Smooth muscle cell (in vitro differentiated cells): ENCODE results near the gene URB1. TPM values are rescaled to one million over a fixed set of nuclear protein-coding genes. Genes with fewer than 3 reads are reported as not detected.
A peak's percentile ranks its signal among the peaks of the same experiment; 100 is the strongest.
"Not testable (repeated sequence)": the region's sequence is repeated elsewhere in the genome, so short reads cannot be mapped to it uniquely, and the experiment has no call there.

Source experiments
- DNase-seq: peaks from one replicate; lab custom pipeline; 2025; ENCODE audit not compliant: unreplicated experiment; lab: John Stamatoyannopoulos, UW
- H2AFZ ChIP-seq: fragments of 200-600 bp; sonication (generic); 2 replicates; pipeline ENCODE4 v1.6.0; 2016; ENCODE audit warnings: antibody characterized with exemption, low read depth, mild to moderate bottlenecking
- H3F3A ChIP-seq: fragments of 200-600 bp; sonication (generic); 2 replicates; pipeline ENCODE4 v1.6.0; 2017; ENCODE audit warnings: antibody characterized with exemption, low read depth
- H3K27ac ChIP-seq: fragments of 200-600 bp; sonication (generic); 2 replicates; pipeline ENCODE4 v1.5.1; 2016; ENCODE audit warnings: low read depth, mild to moderate bottlenecking
- H3K27me3 ChIP-seq: fragments of 200-600 bp; sonication (generic); 2 replicates; pipeline ENCODE4 v1.6.1; 2016; ENCODE audit warnings: low read depth, mild to moderate bottlenecking
- H3K36me3 ChIP-seq: fragments of 200-600 bp; sonication (generic); 2 replicates; pipeline ENCODE4 v1.5.1; 2016; ENCODE audit warnings: low read depth
- H3K4me1 ChIP-seq: fragments of 200-600 bp; sonication (generic); 2 replicates; pipeline ENCODE4 v1.5.1; 2016; ENCODE audit warnings: low read depth
- H3K4me2 ChIP-seq: fragments of 200-600 bp; sonication (generic); 2 replicates; pipeline ENCODE4 v1.6.0; 2016; ENCODE audit warnings: mild to moderate bottlenecking
- H3K4me3 ChIP-seq: fragments of 200-600 bp; sonication (generic); 2 replicates; pipeline ENCODE4 v1.5.1; 2016; ENCODE audit warnings: mild to moderate bottlenecking
- H3K79me2 ChIP-seq: fragments of 200-600 bp; sonication (generic); 2 replicates; pipeline ENCODE4 v1.6.0; 2016; ENCODE audit warnings: low read depth, mild to moderate bottlenecking
- H3K9ac ChIP-seq: fragments of 200-600 bp; sonication (generic); 2 replicates; pipeline ENCODE4 v1.6.0; 2016; ENCODE audit warnings: low read depth
- H3K9me3 ChIP-seq: fragments of 200-600 bp; sonication (generic); replicated peaks from 2 replicates; pipeline ENCODE4 v1.5.1; 2016; ENCODE audit warnings: low read depth
- H4K20me1 ChIP-seq: fragments of 200-600 bp; sonication (generic); 2 replicates; pipeline ENCODE4 v1.6.0; 2016; ENCODE audit warnings: low read depth
- WGBS: methylation state at CpG from one replicate; pipeline ENCODE4 v1.1.7; 2016; ENCODE audit warnings: low lambda C conversion rate; 5-methylcytosine and 5-hydroxymethylcytosine counted together
- polyA plus RNA-seq: library from polyadenylated mRNA; unstranded; fragments of >200 nt; fragmentation: Nextera tagmentation; extraction: Ambion mirVana; gene quantifications from 2 replicates; pipeline ENCODE4 v1.2.1, GENCODE V29; 2016
- total RNA-seq: library from RNA; depleted of rRNA; stranded (reverse); fragments of >200 nt; gene quantifications from 2 replicates; pipeline ENCODE4 v1.2.3, GENCODE V29; 2014
- TF ChIP-seq, protein P1 (sequence below): fragments of 200-600 bp; sonication (generic); IDR thresholded peaks from 2 replicates; pipeline ENCODE4 v1.5.1; 2017; ENCODE audit warnings: borderline replicate concordance, mild to moderate bottlenecking, antibody characterized with exemption; ENCODE audit not compliant: insufficient read depth, poor library complexity, severe bottlenecking

Gene URB1
- total and polyA plus RNA-seq, 2 experiments from 2014 or later = 2.8 to 6.2 TPM

DNA sequence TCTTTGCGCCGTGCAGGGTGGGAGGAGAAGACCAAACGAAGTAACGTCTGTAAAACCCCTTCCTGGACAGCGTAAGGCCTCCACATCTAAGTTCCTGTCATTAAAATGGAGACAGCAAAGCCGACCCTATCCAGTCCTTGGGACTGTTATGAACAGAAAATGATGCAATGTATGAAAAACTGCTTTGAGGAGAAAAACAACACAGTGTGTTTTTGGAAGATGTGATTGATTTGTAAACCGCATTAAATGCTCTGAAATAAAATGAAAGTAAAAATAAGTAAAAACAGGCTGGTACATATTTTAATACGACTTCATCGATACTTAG, 827 bp upstream of the URB1 start:
- Histone ChIP-seq H3K36me3 (no peaks in the 10 kb centered on the region), H2AFZ (no peak overlapping the region), H3K27me3 (peaks cover 8% of the 10 kb centered on the region), H3K9me3 (no peaks in the 10 kb centered on the region), H3K4me1 (peaks cover 10% of the 10 kb centered on the region), H3F3A (no peaks in the 10 kb centered on the region), H3K27ac (no peak overlapping the region), H3K9ac (no peak overlapping the region), H4K20me1 (peaks cover 13% of the 10 kb centered on the region), H3K4me2 (no peak overlapping the region), H3K79me2 (peaks cover 34% of the 10 kb centered on the region), H3K4me3 (no peak overlapping the region)
- 96% methylated on average over 9 of the region's 9 CpGs for WGBS
- DNase-seq = no peak
- TF ChIP-seq, protein P1, sequence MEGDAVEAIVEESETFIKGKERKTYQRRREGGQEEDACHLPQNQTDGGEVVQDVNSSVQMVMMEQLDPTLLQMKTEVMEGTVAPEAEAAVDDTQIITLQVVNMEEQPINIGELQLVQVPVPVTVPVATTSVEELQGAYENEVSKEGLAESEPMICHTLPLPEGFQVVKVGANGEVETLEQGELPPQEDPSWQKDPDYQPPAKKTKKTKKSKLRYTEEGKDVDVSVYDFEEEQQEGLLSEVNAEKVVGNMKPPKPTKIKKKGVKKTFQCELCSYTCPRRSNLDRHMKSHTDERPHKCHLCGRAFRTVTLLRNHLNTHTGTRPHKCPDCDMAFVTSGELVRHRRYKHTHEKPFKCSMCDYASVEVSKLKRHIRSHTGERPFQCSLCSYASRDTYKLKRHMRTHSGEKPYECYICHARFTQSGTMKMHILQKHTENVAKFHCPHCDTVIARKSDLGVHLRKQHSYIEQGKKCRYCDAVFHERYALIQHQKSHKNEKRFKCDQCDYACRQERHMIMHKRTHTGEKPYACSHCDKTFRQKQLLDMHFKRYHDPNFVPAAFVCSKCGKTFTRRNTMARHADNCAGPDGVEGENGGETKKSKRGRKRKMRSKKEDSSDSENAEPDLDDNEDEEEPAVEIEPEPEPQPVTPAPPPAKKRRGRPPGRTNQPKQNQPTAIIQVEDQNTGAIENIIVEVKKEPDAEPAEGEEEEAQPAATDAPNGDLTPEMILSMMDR = no peak

DNA sequence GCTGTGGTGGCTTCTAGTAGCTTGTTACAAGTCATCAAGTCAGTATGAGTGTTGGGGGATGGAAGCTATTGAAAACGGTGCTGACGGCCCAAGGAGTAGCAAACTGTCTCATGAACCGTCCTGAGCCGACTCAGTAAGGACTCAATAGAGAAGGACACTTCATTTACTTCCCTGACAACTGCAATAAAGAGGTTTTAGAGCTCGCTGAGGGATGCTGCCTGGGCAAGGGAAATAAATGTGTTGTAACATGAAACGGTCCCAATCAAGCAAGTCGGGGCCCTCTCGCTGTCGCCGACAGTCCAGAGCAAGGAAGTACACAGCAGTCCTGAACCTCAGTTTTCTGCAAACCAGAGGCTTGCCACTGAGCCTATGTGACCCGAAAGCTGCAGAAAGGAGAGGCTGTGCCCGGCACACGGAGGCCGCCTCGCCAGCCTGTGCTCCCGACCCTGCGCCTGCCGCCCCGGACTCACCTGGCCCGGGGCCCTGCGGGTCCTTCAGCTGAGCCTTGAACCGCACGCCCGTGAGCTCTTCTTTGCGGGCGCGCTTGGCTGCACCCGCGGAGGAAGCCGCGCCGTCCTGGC, 423 bp downstream of the URB1 start:
- Histone ChIP-seq H3K9ac (peak overlapping the region; percentile 65), H3K4me2 (peak overlapping the region; percentile 99), H3K36me3 (no peaks in the 10 kb centered on the region), H3K27ac (no peak overlapping the region), H2AFZ (peak overlapping the region; percentile 93), H3K4me3 (peak overlapping the region; percentile 92), H3F3A (no peaks in the 10 kb centered on the region), H3K9me3 (no peaks in the 10 kb centered on the region), H3K4me1 (peaks cover 10% of the 10 kb centered on the region), H3K79me2 (peaks cover 41% of the 10 kb centered on the region), H3K27me3 (no peaks in the 10 kb centered on the region), H4K20me1 (peaks cover 25% of the 10 kb centered on the region)
- TF ChIP-seq, protein P1 = no peak
- WGBS = 2% methylated on average over 32 of the region's 32 CpGs
- no peak for DNase-seq

DNA sequence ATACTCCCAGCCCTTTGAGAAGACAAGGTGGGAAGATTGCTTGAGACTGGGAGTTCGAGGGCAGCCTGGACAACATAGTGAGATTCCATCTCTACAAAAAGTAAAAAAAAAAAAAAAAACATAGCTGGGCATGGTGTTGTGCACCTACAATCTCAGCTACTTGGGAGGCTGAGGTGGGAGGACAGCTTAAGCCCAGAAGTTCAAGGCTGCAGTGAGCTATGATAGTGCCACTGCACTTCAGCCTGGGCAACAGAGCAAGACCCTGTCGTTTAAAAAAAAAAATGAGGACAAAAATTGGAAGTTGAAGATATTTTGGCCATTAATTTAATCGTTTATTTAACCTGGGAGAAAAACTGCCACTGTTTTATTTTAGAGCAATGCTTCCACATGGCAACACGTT, 1.1 kb downstream of the URB1 start:
- Histone ChIP-seq H4K20me1 (peaks cover 31% of the 10 kb centered on the region), H3K27ac (no peak overlapping the region), H3K36me3 (no peaks in the 10 kb centered on the region), H3K4me1 (peaks cover 10% of the 10 kb centered on the region), H2AFZ (no peak overlapping the region), H3K4me3 (peak overlapping the region; percentile 92), H3F3A (no peaks in the 10 kb centered on the region), H3K4me2 (peak overlapping the region; percentile 99), H3K79me2 (peaks cover 41% of the 10 kb centered on the region), H3K9me3 (no peaks in the 10 kb centered on the region), H3K9ac (no peak overlapping the region), H3K27me3 (no peaks in the 10 kb centered on the region)
- TF ChIP-seq, protein P1 = no peak
- WGBS = 72% methylated on average over 4 of the region's 4 CpGs
- no peak for DNase-seq

DNA sequence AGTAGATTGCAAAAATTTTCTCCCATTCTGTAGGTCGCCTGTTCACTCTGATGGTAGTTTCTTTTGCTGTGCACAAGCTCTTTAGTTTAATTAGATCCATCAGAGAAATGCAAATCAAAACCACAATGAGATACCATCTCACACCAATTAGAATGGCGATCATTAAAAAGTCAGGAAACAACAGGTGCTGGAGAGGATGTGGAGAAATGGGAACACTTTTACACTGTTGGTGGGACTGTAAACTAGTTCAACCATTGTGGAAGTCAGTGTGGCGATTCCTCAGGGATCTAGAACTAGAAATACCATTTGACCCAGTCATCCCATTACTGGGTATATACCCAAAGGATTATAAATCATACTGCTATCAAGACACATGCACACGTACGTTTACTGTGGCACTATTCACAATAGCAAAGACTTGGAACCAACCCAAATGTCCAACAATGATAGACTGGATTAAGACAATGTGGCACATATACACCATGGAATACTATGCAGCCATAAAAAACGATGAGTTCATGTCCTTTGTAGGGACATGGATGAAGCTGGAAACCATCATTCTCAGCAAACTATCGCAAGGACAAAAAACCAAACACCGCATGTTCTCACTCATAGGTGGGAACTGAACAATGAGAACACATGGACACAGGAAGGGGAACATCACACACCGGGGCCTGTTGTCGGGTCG, 2.1 kb downstream of the URB1 start:
- H3K4me1 ChIP-seq, H3F3A ChIP-seq, H3K36me3 ChIP-seq, H3K4me3 ChIP-seq, H3K9ac ChIP-seq, H3K4me2 ChIP-seq, H3K27ac ChIP-seq, H3K27me3 ChIP-seq, H3K9me3 ChIP-seq, DNase-seq, H2AFZ ChIP-seq: not testable (repeated sequence)
- Histone ChIP-seq H4K20me1 (peaks cover 40% of the 10 kb centered on the region), H3K79me2 (peaks cover 41% of the 10 kb centered on the region)
- WGBS = 96% methylated on average over 10 of the region's 11 CpGs
